ENCODE results near the gene ARPC1B. TPM values are rescaled to one million over a fixed set of nuclear protein-coding genes. Genes with fewer than 3 reads are reported as not detected.
"Not testable (repeated sequence)": the region's sequence is repeated elsewhere in the genome, so short reads cannot be mapped to it uniquely, and the experiment has no call there.

ARPC1B gene
- total RNA-seq, 1 experiment from 2014 or later, result 231 TPM

DNA sequence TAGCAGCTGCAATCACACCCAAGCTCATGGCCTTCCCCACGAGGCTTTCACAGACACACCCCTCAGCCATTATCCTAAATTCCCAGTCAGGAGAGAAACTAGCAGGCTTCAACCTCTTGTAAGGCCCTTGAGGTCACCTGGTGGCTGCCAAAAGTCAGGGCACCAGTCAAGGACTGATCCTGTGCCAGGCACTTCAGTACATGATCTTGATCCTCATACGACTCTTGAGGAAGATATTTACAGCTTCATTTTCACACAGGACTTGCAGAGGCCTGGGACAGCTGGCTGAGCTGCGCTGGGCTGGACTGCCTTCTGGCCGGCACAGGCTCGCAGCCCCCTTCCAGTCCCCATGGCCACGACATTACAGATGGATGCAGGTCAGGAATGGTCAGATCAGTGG, 25.1 kb downstream of the ARPC1B start:
- no peaks in the 10 kb centered on the region for H3K27me3 ChIP-seq (replicated peaks)
- no peak for DNase-seq (ENCODE audit: low read depth in 1 of 2, low spot score in 2 of 2)
- H3K36me3 ChIP-seq, result peaks cover 95% of the 10 kb centered on the region
- no peak overlapping the region for H3K4me3 ChIP-seq
- H3K4me1 ChIP-seq (replicated peaks), result no peaks in the 10 kb centered on the region
- H3K9me3 ChIP-seq (replicated peaks), result no peaks in the 10 kb centered on the region
- no peak overlapping the region for H3K27ac ChIP-seq

DNA sequence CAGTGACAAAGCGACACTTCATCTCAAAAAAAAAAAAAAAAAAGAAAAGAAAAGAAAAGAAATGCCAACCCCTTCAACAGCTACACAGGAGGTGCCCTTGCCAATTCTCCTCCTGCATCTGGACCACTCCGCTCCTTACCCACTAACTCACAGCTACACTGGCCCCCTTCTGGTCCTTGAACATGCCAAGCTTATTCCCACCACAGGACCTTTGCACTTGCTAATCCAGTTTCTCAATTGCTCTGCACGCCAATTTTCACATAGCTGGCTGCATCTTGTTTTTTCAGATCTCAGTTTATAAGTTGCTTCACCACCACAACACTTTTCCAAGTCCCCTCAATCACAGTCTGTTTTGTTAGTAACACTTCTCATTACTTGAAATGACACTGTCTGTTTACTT, 28.3 kb downstream of the ARPC1B start:
- DNase-seq (ENCODE audit: low read depth in 1 of 2, low spot score in 2 of 2), result no peak

DNA sequence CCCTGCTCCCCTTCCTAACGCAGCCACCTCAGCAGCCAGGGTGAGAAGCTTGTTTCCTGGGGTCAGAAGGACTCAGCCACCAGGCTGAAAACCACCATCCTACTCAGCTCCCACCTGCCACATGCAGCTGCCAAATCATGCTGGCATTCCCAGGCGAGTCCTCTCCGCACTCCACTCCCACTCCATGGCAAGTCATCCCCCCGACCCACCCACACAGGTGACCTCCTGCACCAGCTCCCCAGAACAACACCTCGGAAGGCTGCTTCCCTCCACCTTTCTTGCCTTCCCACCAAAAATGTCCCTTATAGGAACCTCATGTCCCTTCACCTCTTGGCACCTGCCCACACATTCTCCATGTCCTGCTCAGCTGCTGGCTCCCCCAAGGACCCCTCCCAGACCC, 29.2 kb downstream of the ARPC1B start:
- no peaks in the 10 kb centered on the region for H3K27me3 ChIP-seq (replicated peaks)
- no peaks in the 10 kb centered on the region for H3K9me3 ChIP-seq (replicated peaks)
- peaks cover 83% of the 10 kb centered on the region for H3K36me3 ChIP-seq
- H3K4me3 ChIP-seq, result no peak overlapping the region
- no peak for DNase-seq (ENCODE audit: low read depth in 1 of 2, low spot score in 2 of 2)
- peaks cover 9% of the 10 kb centered on the region for H3K4me1 ChIP-seq (replicated peaks)
- H3K27ac ChIP-seq, result no peak overlapping the region

More for the DNA sequence above, 28.3 kb downstream of the ARPC1B start:
- Histone ChIP-seq H3K36me3 (peaks cover 88% of the 10 kb centered on the region), H3K4me3 (no peak overlapping the region), H3K27me3 (replicated peaks) (no peaks in the 10 kb centered on the region), H3K27ac (no peak overlapping the region), H3K9me3 (replicated peaks) (no peaks in the 10 kb centered on the region), H3K4me1 (replicated peaks) (peaks cover 9% of the 10 kb centered on the region)

DNA sequence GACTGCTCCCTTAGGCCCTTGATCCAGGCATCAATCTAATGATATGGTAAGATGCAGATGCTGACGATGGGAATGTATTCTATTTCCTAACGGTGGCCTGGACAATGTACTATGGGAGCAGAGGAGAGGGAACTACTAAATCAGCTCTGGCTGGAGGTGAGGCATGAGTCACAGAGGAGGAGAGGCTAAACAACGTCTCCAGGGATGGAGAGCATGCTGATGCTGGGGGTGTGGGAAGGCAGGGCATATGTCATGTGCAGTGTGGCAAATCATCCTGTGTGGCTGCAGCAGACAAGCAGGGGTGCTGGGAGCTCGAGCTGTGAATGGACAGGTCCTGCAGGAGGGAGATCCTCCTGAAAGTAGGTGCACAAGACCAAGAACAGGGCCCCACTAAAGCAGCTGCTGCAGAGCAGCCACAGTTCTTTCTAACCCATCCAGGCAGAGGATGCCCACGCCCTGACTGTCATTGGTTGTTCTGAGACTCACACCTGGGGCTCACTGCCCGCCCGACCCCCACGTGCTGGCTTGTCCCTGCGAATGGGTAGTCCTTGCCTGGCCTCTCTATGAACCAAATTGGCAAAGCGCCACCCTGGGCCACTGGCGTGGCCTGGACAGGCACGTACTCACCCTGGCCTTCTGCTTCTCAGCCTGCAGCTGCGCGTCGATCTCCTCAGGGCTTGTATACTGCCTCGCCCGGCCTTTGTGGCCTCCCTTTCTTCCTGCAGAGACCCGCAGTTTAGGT, 29.9 kb downstream of the ARPC1B start:
- Histone ChIP-seq H3K27me3 (replicated peaks) (no peaks in the 10 kb centered on the region), H3K36me3 (peaks cover 80% of the 10 kb centered on the region), H3K9me3 (replicated peaks) (no peaks in the 10 kb centered on the region), H3K4me3 (no peak overlapping the region), H3K27ac (no peak overlapping the region), H3K4me1 (replicated peaks) (peaks cover 9% of the 10 kb centered on the region)
- DNase-seq (ENCODE audit: low read depth in 1 of 2, low spot score in 2 of 2), result no peak

DNA sequence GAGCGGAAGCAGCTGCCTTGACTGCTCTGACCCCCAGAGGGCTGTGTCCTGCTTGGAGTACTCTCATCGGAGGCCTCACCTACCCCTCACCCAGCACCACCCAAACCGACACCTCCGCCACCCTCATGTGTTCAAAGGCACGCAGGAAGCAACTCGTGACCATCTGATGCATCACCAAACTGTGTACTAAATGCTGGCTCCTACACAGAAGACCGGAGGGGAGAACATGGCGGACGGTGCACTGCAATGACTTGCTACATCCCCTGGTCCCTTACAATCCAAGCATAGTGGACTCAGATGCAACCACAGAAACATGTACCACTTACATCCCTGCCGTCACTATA, 30.4 kb downstream of the ARPC1B start:
- Histone ChIP-seq H3K4me3 (no peak overlapping the region), H3K27me3 (replicated peaks) (no peaks in the 10 kb centered on the region), H3K9me3 (replicated peaks) (no peaks in the 10 kb centered on the region), H3K27ac (no peak overlapping the region), H3K36me3 (peaks cover 76% of the 10 kb centered on the region), H3K4me1 (replicated peaks) (peaks cover 9% of the 10 kb centered on the region)
- no peak for DNase-seq (ENCODE audit: low read depth in 1 of 2, low spot score in 2 of 2)

DNA sequence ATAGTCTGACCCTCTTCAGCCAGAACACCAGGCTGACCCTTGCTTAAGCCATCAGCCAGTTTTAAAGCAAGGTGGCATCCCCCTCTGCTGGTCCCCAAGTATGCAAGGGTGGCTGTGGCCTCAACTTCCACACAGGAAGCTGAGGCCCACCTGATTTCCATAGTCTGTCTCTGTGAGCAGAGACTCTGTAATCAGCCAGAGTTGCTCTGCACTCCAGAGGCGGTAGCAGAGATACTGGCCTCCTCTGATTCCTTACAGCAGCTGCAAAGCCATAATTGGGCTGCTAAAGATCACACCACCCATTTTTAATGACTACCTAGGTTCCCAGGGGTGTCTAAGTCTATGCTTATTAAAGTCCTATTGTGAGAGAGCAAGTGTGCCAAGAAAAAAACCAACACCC, 32.0 kb downstream of the ARPC1B start:
- Histone ChIP-seq H3K36me3 (peaks cover 76% of the 10 kb centered on the region), H3K4me3 (peak overlapping the region; percentile 91), H3K4me1 (replicated peaks) (peaks cover 9% of the 10 kb centered on the region), H3K27ac (no peak overlapping the region), H3K9me3 (replicated peaks) (no peaks in the 10 kb centered on the region), H3K27me3 (replicated peaks) (no peaks in the 10 kb centered on the region)
- DNase-seq (ENCODE audit: low read depth in 1 of 2, low spot score in 2 of 2), result no peak

DNA sequence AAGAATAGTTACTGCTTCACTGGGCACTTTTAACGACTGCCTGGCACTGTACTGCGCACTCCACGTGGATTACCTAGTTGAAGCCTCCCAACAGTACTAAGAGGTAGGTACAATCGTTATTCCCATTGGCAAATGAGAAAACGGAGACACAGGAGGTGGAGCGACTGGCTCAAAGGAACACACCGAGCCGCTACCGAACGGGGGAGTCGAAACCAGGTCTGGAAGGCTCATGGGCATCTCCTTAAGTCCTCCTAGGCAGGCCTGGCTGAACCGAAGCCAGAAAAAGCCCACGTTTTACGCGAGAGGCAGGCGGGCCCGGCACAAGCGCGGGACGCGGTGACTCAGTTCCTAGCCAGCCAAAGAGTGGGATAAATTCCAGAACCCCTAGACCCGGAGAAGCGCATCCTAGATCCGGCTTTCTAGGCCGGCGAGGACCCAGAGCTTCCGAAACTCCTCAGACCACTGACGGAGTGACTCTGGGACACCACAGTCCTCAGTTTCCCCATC, 33.4 kb downstream of the ARPC1B start:
- Histone ChIP-seq H3K4me1 (replicated peaks) (peaks cover 9% of the 10 kb centered on the region), H3K27ac (peak overlapping the region; percentile 100), H3K36me3 (peaks cover 76% of the 10 kb centered on the region), H3K27me3 (replicated peaks) (no peaks in the 10 kb centered on the region), H3K9me3 (replicated peaks) (no peaks in the 10 kb centered on the region), H3K4me3 (peak overlapping the region; percentile 91)
- DNase-seq (ENCODE audit: low read depth in 1 of 2, low spot score in 2 of 2), result peak in 1 of 2 experiments; percentile 70

DNA sequence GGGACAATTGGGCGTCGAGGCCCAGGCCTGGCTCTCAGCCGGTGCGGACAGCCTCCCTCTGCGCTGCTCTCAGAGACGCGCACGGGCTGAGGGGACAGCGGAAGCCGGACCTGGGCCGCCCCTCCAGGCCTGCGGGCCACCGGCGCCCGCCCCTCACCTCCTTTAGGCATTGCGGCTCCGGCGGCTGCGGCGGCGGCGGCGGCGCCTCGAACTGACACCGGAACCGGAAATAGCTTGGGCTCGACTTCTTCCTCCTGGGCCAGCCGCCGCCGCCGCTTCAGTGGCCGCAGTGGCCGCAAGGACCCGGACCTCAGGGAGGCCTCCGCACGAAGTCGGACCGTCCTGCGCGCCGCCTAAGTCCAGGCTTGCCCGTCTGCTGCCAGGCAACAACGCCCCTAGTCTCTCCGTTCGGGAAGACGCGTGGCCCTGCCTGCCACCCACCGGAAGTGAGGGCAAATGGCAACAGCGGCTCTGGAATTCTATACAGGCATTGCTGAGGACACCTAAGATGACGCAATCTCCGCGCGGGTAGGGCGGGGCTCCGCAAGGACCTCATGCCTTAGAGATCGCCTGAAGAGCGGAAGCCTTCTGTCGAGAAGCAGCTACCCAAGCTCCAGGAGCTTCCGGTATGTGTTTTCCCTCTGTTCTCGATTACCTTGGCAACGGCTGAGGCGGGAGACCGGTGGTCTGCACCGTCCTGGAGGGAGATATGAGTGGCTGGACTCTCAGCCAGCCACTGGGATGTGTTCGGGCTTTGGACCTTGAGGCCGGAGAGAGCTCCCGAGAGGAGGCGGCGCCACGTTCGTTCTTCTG, 34.1 kb downstream of the ARPC1B start, which contains the start of the genes BUD31 and PDAP1:
Gene BUD31, plus strand, starts transcription at position 591 of the 813 bp plus-strand sequence. CDS start 2,124 bp downstream, outside the sequence.
Gene PDAP1, minus strand, starts transcription at position 219 of the 813 bp plus-strand sequence. Its CDS starts 49 bp downstream, at position 170.
- Histone ChIP-seq H3K27ac (peak within 1 kb of the TSS; percentile 100), H3K36me3 (peaks cover 76% of the 10 kb centered on the region)

DNA sequence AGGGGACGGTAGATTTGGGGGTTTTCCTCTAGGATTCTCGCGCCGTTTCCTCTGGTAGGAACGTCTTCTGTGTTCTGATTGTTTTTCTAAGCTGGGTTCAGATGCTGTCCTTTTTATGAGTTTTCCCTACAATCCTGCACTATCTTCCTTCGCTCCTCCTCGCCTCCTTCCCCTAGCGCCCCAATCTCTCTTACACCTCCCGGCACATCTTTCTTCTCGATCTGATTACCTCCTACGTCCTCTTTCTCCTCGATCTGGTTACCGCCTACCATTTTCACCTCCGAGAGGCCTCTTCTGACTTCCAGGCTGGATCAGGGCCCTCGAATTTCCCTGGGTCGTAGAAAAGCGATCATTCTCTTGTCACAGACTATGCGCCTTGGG, 34.7 kb downstream of the ARPC1B start:
- peak overlapping the region; percentile 100 for H3K27ac ChIP-seq
- no peaks in the 10 kb centered on the region for H3K27me3 ChIP-seq (replicated peaks)
- H3K4me1 ChIP-seq (replicated peaks), result peaks cover 9% of the 10 kb centered on the region
- peak overlapping the region; percentile 91 for H3K4me3 ChIP-seq
- DNase-seq (ENCODE audit: low read depth in 1 of 2, low spot score in 2 of 2), result no peak
- peaks cover 76% of the 10 kb centered on the region for H3K36me3 ChIP-seq
- no peaks in the 10 kb centered on the region for H3K9me3 ChIP-seq (replicated peaks)

More for the DNA sequence above, 34.1 kb downstream of the ARPC1B start, which contains the start of the genes BUD31 and PDAP1:
- H3K9me3 ChIP-seq (replicated peaks), result no peaks in the 10 kb centered on the region
- peak; percentile 95 to 99 for DNase-seq (ENCODE audit: low read depth in 1 of 2, low spot score in 2 of 2)
- no peaks in the 10 kb centered on the region for H3K27me3 ChIP-seq (replicated peaks)
- H3K4me1 ChIP-seq (replicated peaks), result peaks cover 9% of the 10 kb centered on the region
- H3K4me3 ChIP-seq, result peak within 1 kb of the TSS; percentile 91

DNA sequence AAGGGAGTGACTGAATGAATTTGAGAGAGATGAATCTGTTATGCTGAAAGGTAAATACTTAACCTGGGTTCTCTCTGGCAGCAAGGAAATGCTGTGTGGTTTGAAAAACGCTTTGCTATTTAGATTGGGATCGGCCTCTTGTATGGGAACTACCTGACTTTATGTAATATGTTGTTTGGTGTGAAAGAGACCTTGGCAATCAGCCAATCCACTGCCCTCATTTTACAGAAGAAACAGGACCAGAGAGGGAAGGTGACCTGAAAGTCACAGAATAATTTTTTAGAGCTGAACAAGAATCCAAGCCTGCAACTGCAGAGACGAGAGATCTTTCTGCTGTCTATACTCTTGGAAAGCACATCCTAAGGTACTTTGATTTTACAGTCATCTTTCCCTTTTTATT, 35.3 kb downstream of the ARPC1B start:
- H3K36me3 ChIP-seq, result peaks cover 76% of the 10 kb centered on the region
- H3K4me3 ChIP-seq, result peak overlapping the region; percentile 91
- DNase-seq (ENCODE audit: low read depth in 1 of 2, low spot score in 2 of 2), result no peak
- H3K9me3 ChIP-seq (replicated peaks), result no peaks in the 10 kb centered on the region
- no peaks in the 10 kb centered on the region for H3K27me3 ChIP-seq (replicated peaks)
- peaks cover 9% of the 10 kb centered on the region for H3K4me1 ChIP-seq (replicated peaks)
- peak overlapping the region; percentile 100; the same call in 1 of the 2 replicates for H3K27ac ChIP-seq

DNA sequence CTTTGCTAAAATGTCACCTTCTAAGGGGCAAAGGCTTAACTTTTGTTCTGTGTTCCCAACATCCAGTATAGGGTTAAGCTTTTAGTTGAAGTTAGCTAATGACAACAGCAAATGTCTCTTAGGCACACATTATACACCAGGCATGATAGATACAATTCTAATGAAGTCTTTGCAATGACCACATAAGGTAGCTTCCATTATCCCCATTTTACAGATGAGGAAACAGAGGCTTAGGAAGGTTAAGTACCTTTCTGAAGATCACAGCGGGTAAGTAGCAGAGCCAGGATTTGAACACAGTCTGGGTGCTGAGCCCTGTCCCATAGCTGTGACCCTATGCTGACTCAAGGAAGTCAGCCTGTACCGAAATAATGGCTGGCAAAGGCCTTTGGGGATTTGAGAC, 36.1 kb downstream of the ARPC1B start:
- H3K27me3 ChIP-seq (replicated peaks), result no peaks in the 10 kb centered on the region
- H3K4me1 ChIP-seq (replicated peaks), result peaks cover 9% of the 10 kb centered on the region
- DNase-seq (ENCODE audit: low read depth in 1 of 2, low spot score in 2 of 2), result no peak
- H3K9me3 ChIP-seq (replicated peaks), result no peaks in the 10 kb centered on the region
- no peak overlapping the region for H3K27ac ChIP-seq
- no peak overlapping the region for H3K4me3 ChIP-seq
- peaks cover 77% of the 10 kb centered on the region for H3K36me3 ChIP-seq

DNA sequence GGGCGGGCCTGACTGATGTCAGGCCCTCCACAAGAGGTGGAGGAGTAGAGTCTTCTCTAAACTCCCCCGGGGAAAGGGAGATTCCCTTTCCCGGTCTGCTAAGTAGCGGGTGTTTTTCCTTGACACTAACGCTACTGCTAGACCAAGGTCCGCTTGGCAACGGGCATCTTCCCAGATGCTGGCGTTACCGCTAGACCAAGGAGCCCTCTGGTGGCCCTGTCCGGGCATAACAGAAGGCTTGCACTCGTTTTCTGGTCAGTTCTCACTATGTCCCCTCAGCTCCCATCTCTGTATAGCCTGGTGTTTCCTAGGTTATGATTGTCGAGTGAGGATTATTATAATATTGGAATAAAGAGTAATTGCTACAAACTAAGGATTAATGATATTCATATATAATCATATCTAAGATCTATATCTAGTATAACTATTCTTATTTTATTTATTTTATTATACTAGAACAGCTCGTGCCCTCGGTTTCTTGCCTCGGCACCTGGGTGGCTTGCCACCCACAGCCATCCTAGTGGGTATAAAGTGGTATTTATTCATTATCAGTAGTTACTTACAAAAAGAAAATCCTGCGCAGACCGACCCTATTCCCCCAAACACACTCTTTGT, 41.1 kb downstream of the ARPC1B start:
- not testable (repeated sequence) for H3K27me3 ChIP-seq (replicated peaks); H3K4me3 ChIP-seq; H3K27ac ChIP-seq; H3K9me3 ChIP-seq (replicated peaks); H3K4me1 ChIP-seq (replicated peaks)
- H3K36me3 ChIP-seq, result peaks cover 96% of the 10 kb centered on the region
- peak; percentile 33 to 75 for DNase-seq (ENCODE audit: low read depth in 1 of 2, low spot score in 2 of 2)

DNA sequence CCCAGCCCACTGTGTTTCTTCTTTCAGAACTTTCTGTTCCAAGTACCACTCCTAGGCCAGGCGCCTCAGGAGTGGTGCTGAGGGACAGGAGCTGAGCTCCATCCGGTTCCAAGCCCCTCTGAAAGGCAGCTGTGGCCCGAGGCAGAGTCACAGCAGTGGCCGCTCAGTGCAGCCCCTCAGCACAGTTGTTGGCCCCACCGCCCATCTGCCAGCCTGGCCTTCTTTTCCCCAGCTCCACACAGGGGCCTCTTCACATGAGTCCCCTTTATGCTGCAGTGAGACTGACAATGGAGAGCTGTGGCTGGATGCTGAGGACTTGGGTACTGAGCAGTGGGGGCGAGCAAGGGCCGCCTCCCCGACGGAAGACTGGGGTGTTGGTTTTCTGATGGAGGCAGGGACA, 43.7 kb downstream of the ARPC1B start:
- H3K9me3 ChIP-seq (replicated peaks), result no peaks in the 10 kb centered on the region
- peaks cover 88% of the 10 kb centered on the region for H3K36me3 ChIP-seq
- no peak overlapping the region for H3K27ac ChIP-seq
- no peaks in the 10 kb centered on the region for H3K27me3 ChIP-seq (replicated peaks)
- DNase-seq (ENCODE audit: low read depth in 1 of 2, low spot score in 2 of 2), result no peak
- H3K4me1 ChIP-seq (replicated peaks), result no peaks in the 10 kb centered on the region
- no peak overlapping the region for H3K4me3 ChIP-seq

Data from SJSA1 (cell line).